Measurements from ENCODE around the gene GLRX5.

The GLRX5 gene

GRCh38 chr14:95534299-95535225 is at the start of gene GLRX5:
TSS of gene GLRX5 (plus strand) at chr14:95535050. CDS start at chr14:95535090, 40 bp downstream.
- peak; percentile 96 to 97 for DNase-seq (ENCODE audit: low read depth in 2 of 2)

GRCh38 chr14:95485222-95485819 is 49.5 kb upstream of the GLRX5 start:
- DNase-seq (ENCODE audit: low read depth in 2 of 2) = no peak

DNA sequence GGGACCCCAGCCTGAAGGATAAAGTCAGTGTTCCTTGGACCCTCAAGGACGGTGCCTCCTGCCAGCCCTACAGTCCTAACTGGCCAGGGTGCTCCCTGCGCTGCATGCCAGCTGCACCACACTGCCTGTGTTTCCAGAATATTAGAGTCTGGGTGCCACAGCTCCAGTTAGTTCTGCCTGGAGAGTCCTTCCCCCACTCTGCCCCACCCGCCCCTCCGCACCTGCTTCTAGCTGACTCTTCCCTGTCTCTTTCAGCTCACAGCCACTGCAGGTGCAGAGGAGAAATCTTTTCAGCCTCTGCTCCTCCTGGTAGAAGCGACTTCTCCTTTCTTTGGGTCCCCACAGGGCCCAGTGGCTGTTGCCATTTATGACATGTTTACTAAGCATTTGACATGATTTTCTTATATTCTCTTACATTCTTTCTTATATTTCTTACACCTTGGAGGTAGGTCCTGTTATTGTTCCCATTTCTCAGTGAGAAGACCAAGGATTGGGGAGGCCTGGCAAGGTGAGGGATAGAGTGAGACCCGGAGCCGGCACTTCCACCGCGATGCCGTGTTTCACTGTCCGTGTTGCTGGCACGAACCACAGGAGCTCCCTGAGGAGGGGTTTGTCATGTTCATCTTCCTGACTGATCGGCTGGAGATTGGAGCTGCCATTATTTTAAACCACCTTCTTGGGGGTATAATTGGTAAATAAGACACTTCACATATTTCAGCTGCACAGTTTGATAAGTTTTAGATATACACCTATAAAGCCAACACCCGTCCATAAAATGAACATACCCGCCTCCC is 47.8 kb upstream of the GLRX5 start:
- DNase-seq (ENCODE audit: low read depth in 2 of 2) = no peak

DNA sequence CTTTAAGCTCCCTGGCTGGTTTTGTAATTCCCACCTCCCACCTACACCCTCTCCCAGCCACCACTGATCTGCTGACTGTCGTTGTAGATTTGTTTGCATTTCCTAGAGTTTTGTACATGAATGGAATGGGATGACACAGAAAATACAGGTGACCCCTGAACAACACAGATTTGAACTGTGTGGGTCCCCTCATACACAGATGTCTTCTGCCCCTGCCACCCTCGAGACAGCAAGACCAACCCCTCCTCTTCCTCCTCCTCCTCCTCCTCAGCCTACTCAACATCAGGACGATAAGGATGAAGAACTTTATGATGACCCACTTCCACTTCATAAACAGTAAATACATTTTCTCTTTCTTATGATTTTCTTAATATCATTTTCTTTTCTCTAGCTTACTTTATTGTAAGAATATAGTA is 47.2 kb upstream of the GLRX5 start:
- no peak for DNase-seq (ENCODE audit: low read depth in 2 of 2)

- no peak for DNase-seq (ENCODE audit: low read depth in 2 of 2)
Observed at GRCh38 chr14:95488376-95489213, 46.3 kb upstream of the GLRX5 start.

- DNase-seq (ENCODE audit: low read depth in 2 of 2) = no peak
Observed at GRCh38 chr14:95489214-95490137, 45.4 kb upstream of the GLRX5 start.

- no peak for DNase-seq (ENCODE audit: low read depth in 2 of 2)
Observed at GRCh38 chr14:95490138-95490509, 44.7 kb upstream of the GLRX5 start.

DNA sequence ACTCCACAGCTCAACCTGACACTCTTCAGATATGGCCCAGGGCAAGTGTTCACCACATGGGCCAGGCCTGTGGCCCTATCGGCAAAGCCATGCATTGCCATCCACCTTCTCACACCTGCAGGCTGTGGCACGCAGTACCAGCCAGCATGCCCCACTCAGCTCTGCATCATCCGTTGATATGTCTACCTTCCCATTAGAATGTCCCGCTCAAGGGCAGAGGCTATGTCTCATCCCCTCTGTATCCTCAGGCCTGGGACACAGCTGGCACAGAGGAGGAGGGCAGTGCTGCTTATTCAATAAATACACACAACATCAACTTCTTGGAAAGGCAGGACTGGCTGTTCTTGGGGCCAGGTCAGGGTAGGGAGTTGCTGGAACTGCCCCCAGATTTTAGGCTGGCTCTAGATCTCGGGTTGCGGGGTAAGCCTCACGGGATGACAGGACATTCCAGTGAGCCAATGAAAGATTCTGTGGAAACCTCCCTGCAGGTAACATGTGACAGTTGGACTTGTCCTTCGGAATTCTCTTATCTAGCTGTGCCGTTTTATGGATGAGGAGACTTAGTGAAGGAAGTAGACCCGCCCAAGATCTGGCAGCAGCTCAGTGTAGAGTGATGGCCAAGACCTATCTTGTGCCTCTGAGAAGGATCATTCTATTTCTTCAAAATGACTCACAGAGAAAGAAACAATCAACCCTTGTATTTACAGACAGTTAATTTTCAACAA is 44.0 kb upstream of the GLRX5 start:
- no peak for DNase-seq (ENCODE audit: low read depth in 2 of 2)

DNA sequence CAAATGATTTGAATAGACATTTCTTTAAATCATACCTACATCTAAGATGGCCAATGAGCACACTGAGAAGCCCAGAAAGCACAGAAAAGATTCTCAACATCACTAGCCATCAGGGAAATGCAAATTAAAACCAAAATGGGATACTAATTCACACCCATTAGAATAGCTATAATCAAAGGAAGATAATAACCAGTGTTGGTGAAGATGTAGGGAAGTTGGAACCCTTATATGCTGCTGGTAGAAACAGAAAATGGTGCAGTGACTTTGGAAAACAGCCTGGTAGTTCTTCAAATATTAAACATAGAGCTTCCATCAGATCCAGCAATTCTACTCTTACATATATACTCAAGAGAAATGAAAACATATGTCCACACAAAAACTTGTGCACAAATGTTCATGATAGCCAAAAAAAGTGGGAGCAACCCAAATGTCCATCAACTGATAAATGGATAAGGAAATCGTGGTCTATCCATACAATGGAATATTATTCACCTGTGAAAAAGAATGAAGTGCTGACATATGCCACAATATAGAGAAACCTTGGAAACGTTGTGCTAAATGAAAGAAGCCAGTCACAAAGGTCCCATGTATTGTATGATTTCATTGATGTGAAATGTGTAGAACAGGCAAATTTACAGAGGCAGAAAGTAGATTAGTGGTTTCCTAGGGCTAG is 42.8 kb upstream of the GLRX5 start:
- DNase-seq (ENCODE audit: low read depth in 2 of 2) = no peak

DNA sequence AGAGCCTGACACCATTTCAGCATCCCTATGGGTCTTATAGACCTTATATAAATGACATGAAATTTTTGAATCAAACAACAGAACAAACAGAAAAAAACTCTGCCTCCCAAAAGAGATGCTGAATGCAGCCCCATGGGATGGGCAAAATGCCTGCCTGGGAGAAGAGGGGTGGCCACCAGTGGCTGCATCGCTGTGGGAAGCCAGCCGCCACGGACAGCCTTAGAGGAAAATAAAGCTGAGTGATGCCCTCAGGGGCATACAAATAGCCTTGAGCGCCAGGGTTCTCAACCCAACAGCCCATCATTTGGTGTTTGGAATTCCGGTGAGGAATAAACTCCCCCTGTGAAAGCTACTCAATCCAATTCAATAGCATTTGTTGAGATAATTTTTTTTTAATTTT is 41.3 kb upstream of the GLRX5 start:
- DNase-seq (ENCODE audit: low read depth in 2 of 2) = no peak

- no peak for DNase-seq (ENCODE audit: low read depth in 2 of 2)
Observed at GRCh38 chr14:95493976-95494375, 40.9 kb upstream of the GLRX5 start.

- DNase-seq (ENCODE audit: low read depth in 2 of 2) = no peak
Observed at GRCh38 chr14:95494456-95494855, 40.4 kb upstream of the GLRX5 start.

GRCh38 chr14:95495076-95495475 is 39.8 kb upstream of the GLRX5 start:
- DNase-seq (ENCODE audit: low read depth in 2 of 2) = no peak

DNA sequence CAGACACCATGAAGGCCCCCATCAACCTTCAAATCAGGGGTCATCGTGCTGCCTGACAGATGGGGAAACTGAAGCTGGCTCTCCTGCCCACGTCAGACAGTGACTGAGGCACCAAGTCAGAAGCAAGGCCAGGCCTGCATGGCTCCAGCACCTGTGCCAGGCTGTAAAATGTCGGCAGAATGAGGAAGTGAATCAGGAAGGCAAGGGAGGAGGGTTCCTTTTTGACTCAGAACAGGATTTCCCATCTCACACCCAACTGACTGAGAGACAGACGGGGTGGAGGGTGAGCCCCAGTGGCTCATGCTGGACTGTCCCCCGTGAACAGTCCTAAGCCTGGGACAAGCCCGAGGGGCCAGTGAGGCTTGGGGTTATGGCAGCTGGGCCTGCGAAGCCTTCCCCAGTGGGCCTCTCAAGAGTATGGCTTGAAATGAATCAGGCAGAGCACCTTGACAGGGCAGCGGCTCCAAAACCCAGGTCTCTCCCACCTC is 39.3 kb upstream of the GLRX5 start:
- DNase-seq (ENCODE audit: low read depth in 2 of 2) = no peak

DNA sequence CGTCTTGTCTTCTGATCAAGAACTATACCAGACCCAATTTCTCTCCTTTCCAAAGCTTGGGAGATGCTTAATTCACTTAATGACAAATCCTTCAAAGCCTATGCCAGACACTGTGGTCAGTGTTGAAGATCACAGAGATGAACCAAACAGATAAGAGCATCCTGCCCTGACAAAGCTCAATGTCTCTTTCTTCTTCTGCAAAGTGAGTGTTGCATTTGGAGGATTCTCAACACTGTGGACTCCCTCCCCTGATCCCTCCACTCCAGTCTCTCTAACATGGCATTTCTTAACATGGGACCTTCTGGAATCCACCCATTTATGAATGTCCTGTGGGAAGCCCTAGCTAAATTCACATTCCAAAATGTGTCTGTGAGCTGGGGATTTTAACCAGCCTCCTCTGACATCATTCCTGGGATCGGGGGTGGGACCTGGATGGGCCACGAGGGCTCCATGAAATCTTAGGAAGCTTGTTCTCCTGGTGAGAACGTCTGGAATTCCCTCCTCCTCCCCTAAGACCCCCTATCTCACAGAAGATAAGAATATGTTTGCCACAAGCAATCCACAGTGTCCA is 38.7 kb upstream of the GLRX5 start:
- no peak for DNase-seq (ENCODE audit: low read depth in 2 of 2)

DNA sequence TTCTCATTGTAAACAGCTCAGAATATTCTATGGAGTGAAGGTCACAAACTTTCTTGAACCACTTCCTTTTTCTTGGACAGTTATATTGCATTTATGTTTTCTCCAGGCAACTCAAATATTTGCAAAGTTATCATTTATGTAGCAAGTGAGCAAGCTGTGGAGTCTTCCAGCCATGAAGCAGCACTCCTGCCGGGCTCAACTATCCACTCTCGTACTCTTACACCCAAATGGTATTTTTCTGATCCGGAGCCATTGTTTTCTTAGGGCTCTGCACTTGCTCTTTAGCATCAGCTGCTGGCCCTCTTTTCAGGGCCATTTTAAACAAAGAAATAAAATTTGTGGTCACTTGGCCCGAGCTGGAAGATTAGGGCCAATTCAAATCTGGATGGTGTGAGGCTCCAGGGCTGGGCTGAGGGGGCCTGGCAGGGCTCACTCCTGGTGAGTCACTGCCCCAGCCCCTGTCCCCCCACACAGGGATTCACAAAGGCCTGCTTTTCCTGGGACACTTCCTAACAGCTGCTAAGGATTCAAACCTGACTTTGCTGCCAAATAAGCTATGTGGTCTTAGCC is 38.1 kb upstream of the GLRX5 start:
- DNase-seq (ENCODE audit: low read depth in 2 of 2) = no peak

- no peak for DNase-seq (ENCODE audit: low read depth in 2 of 2)
Observed at GRCh38 chr14:95497561-95498011, 37.3 kb upstream of the GLRX5 start.

All from stimulated activated CD4-positive, alpha-beta T cell treated with anti-CD3 and anti-CD28 coated beads, Interleukin-15, amount 100 ng/mL, for 48 hours (primary cell).